Spleen (tissue), 7 donors: Measurements from ENCODE around the gene CDC14B.

Experiments
- POLR2A ChIP-seq, 3 donors: fragments of 450-650 bp; IDR thresholded peaks; one replicate each; pipeline ENCODE4 v1.5.1; 2017; ENCODE audit warnings: antibody characterized with exemption in 3 of 3, mild to moderate bottlenecking in 1 of 3
- POLR2AphosphoS5 ChIP-seq, 3 donors: sonication (generic); formaldehyde crosslinking; IDR thresholded peaks; one replicate each; pipeline ENCODE4 v1.5.1; 2017; ENCODE audit warnings: antibody characterized with exemption in 3 of 3
- TF ChIP-seq, protein P1 (sequence below), 11 experiments: fragments of 200-600 bp in 7 of 11; fragments of 450-650 bp in 4 of 11; sonication (generic) in 4 of 11; IDR thresholded peaks in 8 of 11; conservative IDR thresholded peaks in 3 of 11; 1 replicate in 7 of 11; 2 replicates in 4 of 11; pipeline versions ENCODE4 v1.4.0 to v1.8.0; 2016 to 2021; ENCODE audit warnings: antibody characterized with exemption in 11 of 11, inconsistent platforms in 4 of 11, mild to moderate bottlenecking in 1 of 11
- donor health status: DM: no; HTN: no; CAD: no; lungs with moderate emphysema.
- donor health status: DM: no; HTN: no; CAD: no.
- donor health status: DM: no; HTN: no; CAD: no.

DNA sequence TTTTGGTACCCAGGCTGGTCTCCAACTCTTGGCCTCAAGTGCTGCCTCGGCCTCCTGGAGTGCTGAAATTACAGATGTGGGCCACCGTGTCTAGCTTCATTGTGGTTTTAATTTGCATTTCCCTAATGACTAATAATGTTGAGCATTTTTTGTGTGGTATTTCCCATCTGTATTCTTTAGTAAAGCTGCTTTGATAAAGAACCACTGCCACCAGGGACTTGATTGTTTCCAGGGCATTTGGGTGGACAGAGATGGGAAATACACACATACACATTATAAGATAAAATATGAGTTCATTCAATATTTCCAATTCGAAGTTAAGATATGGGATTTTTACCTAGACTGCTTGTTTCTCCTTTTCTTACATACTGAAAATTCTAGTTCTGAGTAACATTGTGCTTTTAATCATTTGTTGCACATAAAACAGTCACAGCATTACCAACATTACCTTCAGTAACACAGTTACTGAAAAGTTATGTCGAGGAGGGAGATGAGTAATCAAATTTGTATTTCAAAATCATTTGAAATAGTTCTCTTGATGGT lies 140.7 kb downstream of the CDC14B start:
- TF ChIP-seq, protein P1, sequence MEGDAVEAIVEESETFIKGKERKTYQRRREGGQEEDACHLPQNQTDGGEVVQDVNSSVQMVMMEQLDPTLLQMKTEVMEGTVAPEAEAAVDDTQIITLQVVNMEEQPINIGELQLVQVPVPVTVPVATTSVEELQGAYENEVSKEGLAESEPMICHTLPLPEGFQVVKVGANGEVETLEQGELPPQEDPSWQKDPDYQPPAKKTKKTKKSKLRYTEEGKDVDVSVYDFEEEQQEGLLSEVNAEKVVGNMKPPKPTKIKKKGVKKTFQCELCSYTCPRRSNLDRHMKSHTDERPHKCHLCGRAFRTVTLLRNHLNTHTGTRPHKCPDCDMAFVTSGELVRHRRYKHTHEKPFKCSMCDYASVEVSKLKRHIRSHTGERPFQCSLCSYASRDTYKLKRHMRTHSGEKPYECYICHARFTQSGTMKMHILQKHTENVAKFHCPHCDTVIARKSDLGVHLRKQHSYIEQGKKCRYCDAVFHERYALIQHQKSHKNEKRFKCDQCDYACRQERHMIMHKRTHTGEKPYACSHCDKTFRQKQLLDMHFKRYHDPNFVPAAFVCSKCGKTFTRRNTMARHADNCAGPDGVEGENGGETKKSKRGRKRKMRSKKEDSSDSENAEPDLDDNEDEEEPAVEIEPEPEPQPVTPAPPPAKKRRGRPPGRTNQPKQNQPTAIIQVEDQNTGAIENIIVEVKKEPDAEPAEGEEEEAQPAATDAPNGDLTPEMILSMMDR (IDR thresholded peaks at IDR 0.05 in 8 of 11, conservative IDR thresholded peaks at IDR 0.05 in 3 of 11): no peak
- TF ChIP-seq POLR2A (IDR thresholded peaks at IDR 0.05): no peak
- no peak for TF ChIP-seq POLR2AphosphoS5 (IDR thresholded peaks at IDR 0.05)
